GM23338 (cell line): ENCODE measurements around the gene S100A8. TPM values are rescaled to one million over a fixed set of nuclear protein-coding genes. Genes with fewer than 3 reads are reported as not detected.

Experiments used
- ATAC-seq: fragments of 200-7000 bp; cut with Tn5 transposase; 3 replicates; pipeline ENCODE4 v1.9.1; 2020
- DNase-seq: peaks from one replicate; pipeline ENCODE4 v3.0.0-alpha.2; 2015; ENCODE audit warnings: low spot score
- H2AFZ ChIP-seq: fragments of 200-600 bp; sonication (generic); 2 replicates; pipeline ENCODE4 v1.8.0; 2016; ENCODE audit warnings: antibody characterized with exemption, mild to moderate bottlenecking, moderate library complexity
- H3F3A ChIP-seq: fragments of 200-600 bp; sonication (generic); replicated peaks from 2 replicates; pipeline ENCODE4 v1.8.0; 2017; ENCODE audit warnings: antibody characterized with exemption, mixed run types, low read depth
- H3K27ac ChIP-seq: fragments of 200-600 bp; sonication (generic); 2 replicates; pipeline ENCODE4 v1.6.1; 2016; ENCODE audit warnings: low read depth
- H3K27me3 ChIP-seq: fragments of 200-600 bp; sonication (generic); 2 replicates; pipeline ENCODE4 v1.8.0; 2016; ENCODE audit warnings: mild to moderate bottlenecking, mixed run types, moderate library complexity; ENCODE audit not compliant: insufficient read depth
- H3K36me3 ChIP-seq: fragments of 200-600 bp; sonication (generic); 2 replicates; pipeline ENCODE4 v1.8.0; 2016; ENCODE audit warnings: mild to moderate bottlenecking; ENCODE audit not compliant: insufficient read depth
- H3K4me1 ChIP-seq: fragments of 200-600 bp; sonication (generic); 2 replicates; pipeline ENCODE4 v1.8.0; 2016; ENCODE audit warnings: mild to moderate bottlenecking, moderate library complexity; ENCODE audit not compliant: insufficient read depth
- H3K4me2 ChIP-seq: fragments of 200-600 bp; sonication (generic); 2 replicates; pipeline ENCODE4 v1.7.1; 2017; ENCODE audit warnings: mixed run types
- H3K4me3 ChIP-seq: fragments of 200-600 bp; sonication (generic); 2 replicates; pipeline ENCODE4 v1.6.1; 2016; ENCODE audit warnings: mixed run types
- H3K79me2 ChIP-seq: fragments of 200-600 bp; sonication (generic); replicated peaks from 2 replicates; pipeline ENCODE4 v1.8.0; 2017; ENCODE audit warnings: mild to moderate bottlenecking; ENCODE audit not compliant: insufficient read depth
- H3K9me2 ChIP-seq: fragments of 200-600 bp; sonication (generic); 2 replicates; pipeline ENCODE4 v1.8.0; 2017; ENCODE audit not compliant: insufficient read depth
- H4K20me1 ChIP-seq: fragments of 200-600 bp; sonication (generic); replicated peaks from 2 replicates; pipeline ENCODE4 v1.8.0; 2017; ENCODE audit warnings: mild to moderate bottlenecking; ENCODE audit not compliant: insufficient read depth
- H3K27ac Mint-ChIP-seq: 2 replicates; pipeline ENCODE4 v1.8.0; 2020; ENCODE audit warnings: inconsistent platforms, mild to moderate bottlenecking, moderate library complexity, mixed read lengths
- H3K27me3 Mint-ChIP-seq: 3 replicates; pipeline ENCODE4 v1.8.0; 2022; ENCODE audit warnings: low read depth, mild to moderate bottlenecking, moderate library complexity, mixed read lengths, inconsistent platforms; ENCODE audit not compliant: insufficient read depth, poor library complexity
- H3K36me3 Mint-ChIP-seq: 3 replicates; pipeline ENCODE4 v1.8.0; 2021; ENCODE audit warnings: low read depth, mild to moderate bottlenecking, inconsistent platforms, moderate library complexity, mixed read lengths
- H3K4me1 Mint-ChIP-seq: 3 replicates; pipeline ENCODE4 v1.8.0; 2020; ENCODE audit warnings: mild to moderate bottlenecking, inconsistent platforms, mixed read lengths
- H3K4me3 Mint-ChIP-seq: 3 replicates; pipeline ENCODE4 v1.8.0; 2021; ENCODE audit warnings: moderate library complexity, mild to moderate bottlenecking, inconsistent platforms, mixed read lengths
- H3K9me3 Mint-ChIP-seq: 3 replicates; pipeline ENCODE4 v1.8.0; 2020; ENCODE audit warnings: moderate library complexity, mild to moderate bottlenecking, inconsistent platforms, mixed read lengths
- CREB1 ChIP-seq: fragments of 250-450 bp; sonication (Bioruptor Pico); IDR thresholded peaks from 2 replicates; pipeline ENCODE4 v1.5.0; 2020; ENCODE audit warnings: low read depth, mild to moderate bottlenecking, moderate library complexity
- EZH2 ChIP-seq: fragments of 200-600 bp; sonication (generic); IDR thresholded peaks from one replicate; pipeline ENCODE4 v1.8.0; 2017; ENCODE audit warnings: antibody characterized with exemption, mild to moderate bottlenecking, low read depth; ENCODE audit not compliant: unreplicated experiment
- EZH2phosphoT487 ChIP-seq: fragments of 200-600 bp; sonication (generic); IDR thresholded peaks from one replicate; pipeline ENCODE4 v1.8.1; 2018; ENCODE audit warnings: antibody characterized with exemption; ENCODE audit not compliant: unreplicated experiment
- JUNB ChIP-seq: IDR thresholded peaks from one replicate; pipeline ENCODE4 v1.6.1; 2016; ENCODE audit warnings: antibody characterized with exemption; ENCODE audit not compliant: unreplicated experiment
- NANOG ChIP-seq: IDR thresholded peaks from 2 replicates; pipeline ENCODE4 v1.6.1; 2016; ENCODE audit warnings: antibody characterized with exemption, borderline replicate concordance
- POLR2AphosphoS5 ChIP-seq: IDR thresholded peaks from 2 replicates; pipeline ENCODE4 v1.6.1; 2016; ENCODE audit warnings: antibody characterized with exemption, low read depth
- ZNF114 ChIP-seq: fragments of 250-450 bp; sonication (Bioruptor Pico); IDR thresholded peaks from 2 replicates; pipeline ENCODE4 v1.5.0; 2020; ENCODE audit warnings: mild to moderate bottlenecking, moderate library complexity
- ZNF331 ChIP-seq: fragments of 250-450 bp; sonication (Bioruptor Pico); IDR thresholded peaks from 2 replicates; pipeline ENCODE4 v1.5.0; 2020; ENCODE audit warnings: low read depth, mild to moderate bottlenecking, moderate library complexity
- polyA plus RNA-seq: library from polyadenylated mRNA; unstranded; fragments of >200 nt; fragmentation: Nextera tagmentation; extraction: Ambion mirVana; gene quantifications from 2 replicates; pipeline ENCODE4 v1.2.1, GENCODE V29; 2016
- total RNA-seq: library from RNA; depleted of rRNA; stranded (reverse); fragments of >200 nt; shearing (Covaris generic); gene quantifications from 2 replicates; pipeline ENCODE4 v1.2.3, GENCODE V29; 2014
- TF ChIP-seq, protein P1 (sequence below): IDR thresholded peaks from one replicate; pipeline ENCODE4 v1.6.1; 2018; ENCODE audit warnings: antibody characterized with exemption; ENCODE audit not compliant: unreplicated experiment
- TF ChIP-seq, protein P2 (sequence below): fragments of 250-450 bp; sonication (Bioruptor Pico); IDR thresholded peaks from 2 replicates; pipeline ENCODE4 v1.5.0; 2020; ENCODE audit warnings: mild to moderate bottlenecking, moderate library complexity
- TF ChIP-seq, protein P3 (sequence below): IDR thresholded peaks from 2 replicates; pipeline ENCODE4 v1.6.1; 2016; ENCODE audit warnings: antibody characterized with exemption

The S100A8 gene
- total and polyA plus RNA-seq, 2 experiments from 2014 or later, result not detected

DNA sequence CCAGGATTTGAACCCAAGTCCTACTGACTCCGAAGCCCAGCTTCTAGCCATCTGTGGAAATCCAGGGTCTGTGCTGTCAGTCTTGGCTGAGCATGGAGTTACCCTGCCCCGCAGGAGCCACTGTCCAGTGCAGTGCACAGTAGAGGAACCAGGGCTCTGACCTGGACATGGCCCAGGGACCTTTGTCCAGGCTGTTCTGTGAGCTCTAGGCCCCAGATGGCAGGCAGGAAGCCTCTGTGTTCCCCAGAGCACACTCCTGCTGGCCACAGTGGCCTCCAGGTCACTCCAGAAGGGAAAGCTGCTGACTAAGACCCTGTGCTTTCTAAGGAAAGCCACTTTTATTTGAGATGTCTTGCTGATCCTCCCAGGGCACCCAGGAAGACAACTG is 39.3 kb upstream of the S100A8 start:
- H3K27ac Mint-ChIP-seq, result no peak overlapping the region
- H2AFZ ChIP-seq, result no peak overlapping the region
- H3K9me3 Mint-ChIP-seq, result no peaks in the 10 kb centered on the region; the same call in 2 of the 3 replicates
- H3K36me3 Mint-ChIP-seq, result no peaks in the 10 kb centered on the region
- H3K4me1 Mint-ChIP-seq, result no peaks in the 10 kb centered on the region; the same call in 2 of the 3 replicates
- H4K20me1 ChIP-seq, result no peaks in the 10 kb centered on the region
- H3K4me2 ChIP-seq, result no peak overlapping the region
- H3K36me3 ChIP-seq, result no peaks in the 10 kb centered on the region
- no peaks in the 10 kb centered on the region for H3K79me2 ChIP-seq
- no peak for ATAC-seq
- peaks cover 5% of the 10 kb centered on the region for H3K27me3 Mint-ChIP-seq
- H3K4me1 ChIP-seq, result no peaks in the 10 kb centered on the region
- no peak for DNase-seq
- no peak overlapping the region for H3K4me3 ChIP-seq
- no peak overlapping the region for H3K4me3 Mint-ChIP-seq
- no peak overlapping the region for H3K27ac ChIP-seq
- H3K9me2 ChIP-seq, result no peaks in the 10 kb centered on the region
- TF ChIP-seq, protein P1, sequence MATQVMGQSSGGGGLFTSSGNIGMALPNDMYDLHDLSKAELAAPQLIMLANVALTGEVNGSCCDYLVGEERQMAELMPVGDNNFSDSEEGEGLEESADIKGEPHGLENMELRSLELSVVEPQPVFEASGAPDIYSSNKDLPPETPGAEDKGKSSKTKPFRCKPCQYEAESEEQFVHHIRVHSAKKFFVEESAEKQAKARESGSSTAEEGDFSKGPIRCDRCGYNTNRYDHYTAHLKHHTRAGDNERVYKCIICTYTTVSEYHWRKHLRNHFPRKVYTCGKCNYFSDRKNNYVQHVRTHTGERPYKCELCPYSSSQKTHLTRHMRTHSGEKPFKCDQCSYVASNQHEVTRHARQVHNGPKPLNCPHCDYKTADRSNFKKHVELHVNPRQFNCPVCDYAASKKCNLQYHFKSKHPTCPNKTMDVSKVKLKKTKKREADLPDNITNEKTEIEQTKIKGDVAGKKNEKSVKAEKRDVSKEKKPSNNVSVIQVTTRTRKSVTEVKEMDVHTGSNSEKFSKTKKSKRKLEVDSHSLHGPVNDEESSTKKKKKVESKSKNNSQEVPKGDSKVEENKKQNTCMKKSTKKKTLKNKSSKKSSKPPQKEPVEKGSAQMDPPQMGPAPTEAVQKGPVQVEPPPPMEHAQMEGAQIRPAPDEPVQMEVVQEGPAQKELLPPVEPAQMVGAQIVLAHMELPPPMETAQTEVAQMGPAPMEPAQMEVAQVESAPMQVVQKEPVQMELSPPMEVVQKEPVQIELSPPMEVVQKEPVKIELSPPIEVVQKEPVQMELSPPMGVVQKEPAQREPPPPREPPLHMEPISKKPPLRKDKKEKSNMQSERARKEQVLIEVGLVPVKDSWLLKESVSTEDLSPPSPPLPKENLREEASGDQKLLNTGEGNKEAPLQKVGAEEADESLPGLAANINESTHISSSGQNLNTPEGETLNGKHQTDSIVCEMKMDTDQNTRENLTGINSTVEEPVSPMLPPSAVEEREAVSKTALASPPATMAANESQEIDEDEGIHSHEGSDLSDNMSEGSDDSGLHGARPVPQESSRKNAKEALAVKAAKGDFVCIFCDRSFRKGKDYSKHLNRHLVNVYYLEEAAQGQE, result no peak
- TF ChIP-seq NANOG (no peak), POLR2AphosphoS5 (no peak), JUNB (no peak), EZH2 (no peak), ZNF114 (CRISPR knock-in tag) (no peak), CREB1 (CRISPR knock-in tag) (no peak), EZH2phosphoT487 (no peak), ZNF331 (CRISPR knock-in tag) (no peak)
- TF ChIP-seq, protein P2, sequence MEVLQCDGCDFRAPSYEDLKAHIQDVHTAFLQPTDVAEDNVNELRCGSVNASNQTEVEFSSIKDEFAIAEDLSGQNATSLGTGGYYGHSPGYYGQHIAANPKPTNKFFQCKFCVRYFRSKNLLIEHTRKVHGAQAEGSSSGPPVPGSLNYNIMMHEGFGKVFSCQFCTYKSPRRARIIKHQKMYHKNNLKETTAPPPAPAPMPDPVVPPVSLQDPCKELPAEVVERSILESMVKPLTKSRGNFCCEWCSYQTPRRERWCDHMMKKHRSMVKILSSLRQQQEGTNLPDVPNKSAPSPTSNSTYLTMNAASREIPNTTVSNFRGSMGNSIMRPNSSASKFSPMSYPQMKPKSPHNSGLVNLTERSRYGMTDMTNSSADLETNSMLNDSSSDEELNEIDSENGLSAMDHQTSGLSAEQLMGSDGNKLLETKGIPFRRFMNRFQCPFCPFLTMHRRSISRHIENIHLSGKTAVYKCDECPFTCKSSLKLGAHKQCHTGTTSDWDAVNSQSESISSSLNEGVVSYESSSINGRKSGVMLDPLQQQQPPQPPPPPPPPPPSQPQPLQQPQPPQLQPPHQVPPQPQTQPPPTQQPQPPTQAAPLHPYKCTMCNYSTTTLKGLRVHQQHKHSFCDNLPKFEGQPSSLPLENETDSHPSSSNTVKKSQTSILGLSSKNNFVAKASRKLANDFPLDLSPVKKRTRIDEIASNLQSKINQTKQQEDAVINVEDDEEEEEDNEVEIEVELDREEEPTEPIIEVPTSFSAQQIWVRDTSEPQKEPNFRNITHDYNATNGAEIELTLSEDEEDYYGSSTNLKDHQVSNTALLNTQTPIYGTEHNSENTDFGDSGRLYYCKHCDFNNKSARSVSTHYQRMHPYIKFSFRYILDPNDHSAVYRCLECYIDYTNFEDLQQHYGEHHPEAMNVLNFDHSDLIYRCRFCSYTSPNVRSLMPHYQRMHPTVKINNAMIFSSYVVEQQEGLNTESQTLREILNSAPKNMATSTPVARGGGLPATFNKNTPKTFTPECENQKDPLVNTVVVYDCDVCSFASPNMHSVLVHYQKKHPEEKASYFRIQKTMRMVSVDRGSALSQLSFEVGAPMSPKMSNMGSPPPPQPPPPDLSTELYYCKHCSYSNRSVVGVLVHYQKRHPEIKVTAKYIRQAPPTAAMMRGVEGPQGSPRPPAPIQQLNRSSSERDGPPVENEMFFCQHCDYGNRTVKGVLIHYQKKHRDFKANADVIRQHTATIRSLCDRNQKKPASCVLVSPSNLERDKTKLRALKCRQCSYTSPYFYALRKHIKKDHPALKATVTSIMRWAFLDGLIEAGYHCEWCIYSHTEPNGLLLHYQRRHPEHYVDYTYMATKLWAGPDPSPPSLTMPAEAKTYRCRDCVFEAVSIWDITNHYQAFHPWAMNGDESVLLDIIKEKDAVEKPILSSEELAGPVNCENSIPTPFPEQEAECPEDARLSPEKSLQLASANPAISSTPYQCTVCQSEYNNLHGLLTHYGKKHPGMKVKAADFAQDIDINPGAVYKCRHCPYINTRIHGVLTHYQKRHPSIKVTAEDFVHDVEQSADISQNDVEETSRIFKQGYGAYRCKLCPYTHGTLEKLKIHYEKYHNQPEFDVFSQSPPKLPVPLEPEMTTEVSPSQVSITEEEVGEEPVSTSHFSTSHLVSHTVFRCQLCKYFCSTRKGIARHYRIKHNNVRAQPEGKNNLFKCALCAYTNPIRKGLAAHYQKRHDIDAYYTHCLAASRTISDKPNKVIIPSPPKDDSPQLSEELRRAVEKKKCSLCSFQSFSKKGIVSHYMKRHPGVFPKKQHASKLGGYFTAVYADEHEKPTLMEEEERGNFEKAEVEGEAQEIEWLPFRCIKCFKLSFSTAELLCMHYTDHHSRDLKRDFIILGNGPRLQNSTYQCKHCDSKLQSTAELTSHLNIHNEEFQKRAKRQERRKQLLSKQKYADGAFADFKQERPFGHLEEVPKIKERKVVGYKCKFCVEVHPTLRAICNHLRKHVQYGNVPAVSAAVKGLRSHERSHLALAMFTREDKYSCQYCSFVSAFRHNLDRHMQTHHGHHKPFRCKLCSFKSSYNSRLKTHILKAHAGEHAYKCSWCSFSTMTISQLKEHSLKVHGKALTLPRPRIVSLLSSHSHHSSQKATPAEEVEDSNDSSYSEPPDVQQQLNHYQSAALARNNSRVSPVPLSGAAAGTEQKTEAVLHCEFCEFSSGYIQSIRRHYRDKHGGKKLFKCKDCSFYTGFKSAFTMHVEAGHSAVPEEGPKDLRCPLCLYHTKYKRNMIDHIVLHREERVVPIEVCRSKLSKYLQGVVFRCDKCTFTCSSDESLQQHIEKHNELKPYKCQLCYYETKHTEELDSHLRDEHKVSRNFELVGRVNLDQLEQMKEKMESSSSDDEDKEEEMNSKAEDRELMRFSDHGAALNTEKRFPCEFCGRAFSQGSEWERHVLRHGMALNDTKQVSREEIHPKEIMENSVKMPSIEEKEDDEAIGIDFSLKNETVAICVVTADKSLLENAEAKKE (CRISPR knock-in tag), result no peak
- TF ChIP-seq, protein P3, sequence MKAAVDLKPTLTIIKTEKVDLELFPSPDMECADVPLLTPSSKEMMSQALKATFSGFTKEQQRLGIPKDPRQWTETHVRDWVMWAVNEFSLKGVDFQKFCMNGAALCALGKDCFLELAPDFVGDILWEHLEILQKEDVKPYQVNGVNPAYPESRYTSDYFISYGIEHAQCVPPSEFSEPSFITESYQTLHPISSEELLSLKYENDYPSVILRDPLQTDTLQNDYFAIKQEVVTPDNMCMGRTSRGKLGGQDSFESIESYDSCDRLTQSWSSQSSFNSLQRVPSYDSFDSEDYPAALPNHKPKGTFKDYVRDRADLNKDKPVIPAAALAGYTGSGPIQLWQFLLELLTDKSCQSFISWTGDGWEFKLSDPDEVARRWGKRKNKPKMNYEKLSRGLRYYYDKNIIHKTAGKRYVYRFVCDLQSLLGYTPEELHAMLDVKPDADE, result no peak
- H3K27me3 ChIP-seq, result no peaks in the 10 kb centered on the region
- H3F3A ChIP-seq, result no peaks in the 10 kb centered on the region
